GM19238 (cell line): ENCODE results near the gene CCDC7.

Experiments used
- DNase-seq: peaks from one replicate; pipeline ENCODE4 v3.0.0; 2011; ENCODE audit warnings: low spot score; ENCODE audit not compliant: insufficient read length

CCDC7 gene

DNA sequence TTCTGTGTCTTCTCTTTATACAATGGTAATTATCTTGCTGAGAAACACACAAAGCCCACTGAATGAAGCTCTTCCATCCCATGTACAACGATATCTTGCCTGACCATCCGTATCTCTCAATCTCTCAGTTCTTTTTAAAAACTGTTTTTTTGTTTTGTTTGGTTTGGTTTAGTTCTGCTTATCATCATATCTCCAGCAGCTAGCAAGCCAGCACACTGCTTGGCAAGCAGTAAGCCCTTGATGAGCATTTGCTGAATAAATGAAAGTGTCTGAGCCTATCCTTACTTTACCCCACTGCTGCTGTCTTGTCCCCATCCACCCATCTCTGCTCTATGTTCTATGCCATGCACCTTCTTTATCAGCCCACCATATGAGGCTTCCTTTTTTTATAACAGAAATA, 477.9 kb downstream of the CCDC7 start:
- no peak for DNase-seq
